Liver (tissue), 3 donors: ENCODE measurements around the gene KRTAP19-3.

ENCODE experiments used
- EGR1 ChIP-seq, 2 donors: IDR thresholded peaks; 2 replicates each; pipeline ENCODE4 v1.6.1; 2016 to 2018; ENCODE audit warnings: antibody characterized with exemption in 2 of 2, low read depth in 2 of 2
- RXRA ChIP-seq, 2 donors: IDR thresholded peaks; 2 replicates each; pipeline ENCODE4 v1.6.1; 2017 to 2018; ENCODE audit warnings: antibody characterized with exemption in 2 of 2, mild to moderate bottlenecking in 1 of 2
- YY1 ChIP-seq: IDR thresholded peaks from 2 replicates; pipeline ENCODE4 v1.6.1; 2016; ENCODE audit warnings: antibody characterized with exemption, mild to moderate bottlenecking
- TF ChIP-seq, protein P1 (sequence below): fragments of 150-350 bp; IDR thresholded peaks from 2 replicates; pipeline ENCODE4 v1.5.1; 2017; ENCODE audit warnings: improper control_type of control experiment, low read depth, low read length; ENCODE audit not compliant: missing input control
- TF ChIP-seq, protein P2 (sequence below): IDR thresholded peaks from 2 replicates; pipeline ENCODE4 v1.6.1; 2016; ENCODE audit warnings: antibody characterized with exemption
- donor health status: healthy.
- donor health status: healthy.

DNA sequence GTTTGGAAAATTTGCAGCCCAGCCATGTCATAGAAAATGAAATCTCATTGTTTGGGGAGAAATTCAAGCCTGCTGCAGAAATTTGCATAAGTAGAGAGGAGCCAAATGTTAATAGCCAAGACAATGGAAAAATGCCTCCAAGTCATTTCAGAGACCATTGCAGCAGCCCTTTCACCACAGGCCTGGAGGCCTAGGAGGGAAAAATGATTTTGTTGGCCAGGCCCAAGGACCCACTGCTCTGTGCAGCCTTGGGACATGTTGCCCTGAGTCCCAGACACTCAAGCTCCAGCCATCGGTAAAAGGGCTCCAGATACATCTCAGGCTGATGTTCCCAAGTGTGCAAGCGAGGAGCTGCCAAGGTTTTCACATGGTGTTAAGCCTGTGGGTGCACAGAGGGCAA lies 5.6 kb downstream of the KRTAP19-3 start:
- TF ChIP-seq, protein P1, sequence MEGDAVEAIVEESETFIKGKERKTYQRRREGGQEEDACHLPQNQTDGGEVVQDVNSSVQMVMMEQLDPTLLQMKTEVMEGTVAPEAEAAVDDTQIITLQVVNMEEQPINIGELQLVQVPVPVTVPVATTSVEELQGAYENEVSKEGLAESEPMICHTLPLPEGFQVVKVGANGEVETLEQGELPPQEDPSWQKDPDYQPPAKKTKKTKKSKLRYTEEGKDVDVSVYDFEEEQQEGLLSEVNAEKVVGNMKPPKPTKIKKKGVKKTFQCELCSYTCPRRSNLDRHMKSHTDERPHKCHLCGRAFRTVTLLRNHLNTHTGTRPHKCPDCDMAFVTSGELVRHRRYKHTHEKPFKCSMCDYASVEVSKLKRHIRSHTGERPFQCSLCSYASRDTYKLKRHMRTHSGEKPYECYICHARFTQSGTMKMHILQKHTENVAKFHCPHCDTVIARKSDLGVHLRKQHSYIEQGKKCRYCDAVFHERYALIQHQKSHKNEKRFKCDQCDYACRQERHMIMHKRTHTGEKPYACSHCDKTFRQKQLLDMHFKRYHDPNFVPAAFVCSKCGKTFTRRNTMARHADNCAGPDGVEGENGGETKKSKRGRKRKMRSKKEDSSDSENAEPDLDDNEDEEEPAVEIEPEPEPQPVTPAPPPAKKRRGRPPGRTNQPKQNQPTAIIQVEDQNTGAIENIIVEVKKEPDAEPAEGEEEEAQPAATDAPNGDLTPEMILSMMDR = no peak
- TF ChIP-seq EGR1 (IDR thresholded peaks at IDR 0.05; ENCODE audit: low read depth in 2 of 2) = no peak
- TF ChIP-seq, protein P2, sequence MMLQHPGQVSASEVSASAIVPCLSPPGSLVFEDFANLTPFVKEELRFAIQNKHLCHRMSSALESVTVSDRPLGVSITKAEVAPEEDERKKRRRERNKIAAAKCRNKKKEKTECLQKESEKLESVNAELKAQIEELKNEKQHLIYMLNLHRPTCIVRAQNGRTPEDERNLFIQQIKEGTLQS = no peak
- no peak for TF ChIP-seq RXRA (IDR thresholded peaks at IDR 0.05)
- TF ChIP-seq YY1 = no peak
